Gastrocnemius medialis (tissue), 4 donors: ENCODE results near the gene CPSF3. TPM values are rescaled to one million over a fixed set of nuclear protein-coding genes. Genes with fewer than 3 reads are reported as not detected.

Experiments used
- ATAC-seq, 2 donors: fragments of 150-250 bp; one replicate each; pipeline ENCODE4 v1.9.1; 2016
- DNase-seq, 2 donors: peaks; one replicate each; pipeline ENCODE4 v3.0.0-alpha.2; 2019
- H3K27ac ChIP-seq, 4 donors: fragments of 200-600 bp; sonication (generic); 1 replicate in 1 of 4; 2 replicates in 3 of 4; pipeline ENCODE4 v1.5.1; 2016 to 2018; ENCODE audit warnings: mild to moderate bottlenecking in 2 of 4, moderate library complexity in 1 of 4
- H3K27me3 ChIP-seq, 3 donors: fragments of 200-600 bp; sonication (generic) in 2 of 3; 1 replicate in 1 of 3; 2 replicates in 2 of 3; pipeline versions ENCODE4 v1.5.1 to v1.6.0; 2016 to 2019; ENCODE audit warnings: mild to moderate bottlenecking in 1 of 3, moderate library complexity in 1 of 3
- H3K36me3 ChIP-seq, 2 donors: fragments of 200-600 bp; sonication (generic) in 1 of 2; one replicate each; pipeline ENCODE4 v1.5.1; 2017 to 2018
- H3K4me1 ChIP-seq, 2 donors: fragments of 200-600 bp; sonication (generic) in 1 of 2; one replicate each; pipeline ENCODE4 v1.5.1; 2016 to 2017; ENCODE audit warnings: mild to moderate bottlenecking in 2 of 2
- H3K4me3 ChIP-seq, 4 donors: fragments of 200-600 bp; sonication (generic) in 3 of 4; 1 replicate in 1 of 4; 2 replicates in 3 of 4; pipeline ENCODE4 v1.5.1; 2016 to 2019; ENCODE audit warnings: mild to moderate bottlenecking in 2 of 4
- H3K9me3 ChIP-seq, 3 donors: fragments of 200-600 bp; sonication (generic) in 2 of 3; 1 replicate in 1 of 3; 2 replicates in 2 of 3; pipeline ENCODE4 v1.5.1; 2016 to 2019
- CTCF ChIP-seq, 5 experiments: fragments of 450-650 bp in 3 of 5; fragments of 200-600 bp in 2 of 5; sonication (generic) in 2 of 5; IDR thresholded peaks in 4 of 5; conservative IDR thresholded peaks in 1 of 5; 1 replicate in 4 of 5; 2 replicates in 1 of 5; pipeline ENCODE4 v1.5.1; 2016 to 2019; ENCODE audit warnings: antibody characterized with exemption in 5 of 5, mild to moderate bottlenecking in 3 of 5, moderate library complexity in 3 of 5
- POLR2A ChIP-seq, 2 donors: fragments of 450-650 bp; IDR thresholded peaks; one replicate each; pipeline ENCODE4 v1.6.1; 2017; ENCODE audit warnings: antibody characterized with exemption in 2 of 2, mild to moderate bottlenecking in 2 of 2, moderate library complexity in 2 of 2
- in situ Hi-C, 4 donors: fragments of 200-750 bp; cut with MboI; loops; one replicate each; pipeline versions ENCODE4 v1.15.0 to v1.8.0; 2017; ENCODE audit warnings: low sequenced_read_pairs in 4 of 4
- intact Hi-C: fragments of 100-400 bp; cut with DNase I; formaldehyde crosslinking; loops from one replicate; pipeline ENCODE4 v1.15.1; 2023; ENCODE audit warnings: low total_unique reads
- total RNA-seq, 4 donors: library from RNA; depleted of rRNA; stranded (reverse); fragments of >200 nt; gene quantifications; one replicate each; pipeline versions ENCODE4 v1.1.0 to v1.2.3, GENCODE V29; 2016

CPSF3 gene
- total RNA-seq, result 10 to 100 TPM; 20.9 to 51.8 (median 24.1) TPM

DNA sequence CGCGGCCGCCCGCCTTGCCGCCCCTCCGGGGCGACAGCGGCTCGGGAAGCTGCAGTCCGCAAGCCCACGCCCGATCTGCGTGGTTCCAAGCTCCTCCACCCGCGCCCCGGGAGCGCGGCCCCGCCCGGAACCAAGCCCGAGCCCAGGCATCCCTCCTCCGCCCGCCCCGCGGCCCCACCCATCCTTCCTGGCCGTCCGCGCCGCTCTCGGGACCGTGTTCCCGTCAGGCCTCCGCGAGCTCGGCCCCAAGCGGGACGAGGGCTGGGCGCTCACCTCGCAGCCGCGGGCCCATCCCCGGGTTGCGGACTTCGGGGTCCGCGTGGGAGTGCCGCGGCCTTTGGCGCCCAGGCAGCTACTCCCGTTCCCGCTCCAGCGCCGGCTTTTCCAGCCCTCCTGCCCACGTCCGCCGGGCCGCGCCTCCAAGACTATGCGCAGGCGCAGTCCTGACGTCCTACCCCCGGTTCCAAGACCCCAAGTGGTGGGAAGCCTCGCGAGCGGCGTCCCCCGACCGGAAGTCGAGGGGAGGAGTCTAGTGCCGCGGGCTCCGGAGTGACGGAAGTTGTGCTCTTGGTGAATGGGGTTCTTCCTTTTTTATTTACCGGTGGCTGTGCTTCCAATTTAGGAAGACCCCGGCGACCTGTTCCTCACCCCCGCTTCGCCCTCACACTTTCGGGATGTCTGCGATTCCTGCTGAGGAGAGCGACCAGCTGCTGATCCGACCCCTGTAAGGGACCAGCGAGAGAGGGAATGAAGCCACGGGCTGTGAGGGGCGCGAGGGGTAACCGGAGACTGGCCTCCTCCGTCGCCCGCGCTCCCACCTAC lies at the start of gene CPSF3, which contains the start of gene ITGB1BP1:
TSS of gene CPSF3 (plus strand) at position 555 of the 822 bp plus-strand sequence. CDS start at position 675, 120 bp downstream.
TSS of gene ITGB1BP1 (minus strand) at position 429 of the 822 bp plus-strand sequence. CDS start 4,831 bp downstream, outside the sequence.
- ATAC-seq (peak; percentile 93 to 96), DNase-seq (peak; percentile 94 to 96)
- peak; percentile 55 to 60 for TF ChIP-seq POLR2A (IDR thresholded peaks at IDR 0.05)
- peak in 3 of 5 experiments; percentile 11 to 35 (median 27) for TF ChIP-seq CTCF (IDR thresholded peaks at IDR 0.05 in 4 of 5, conservative IDR thresholded peaks at IDR 0.05 in 1 of 5)
- Histone ChIP-seq H3K9me3 (no peaks in the 10 kb centered on the region), H3K4me3 (peak within 1 kb of the TSS; percentile 84 to 99 (median 98)), H3K36me3 (peaks cover 0 to under 1% of the 10 kb centered on the region in 2 donors), H3K4me1 (peaks cover 27 to 29% of the 10 kb centered on the region in 2 donors), H3K27ac (peak within 1 kb of the TSS; percentile 82 to 96 (median 91)), H3K27me3 (no peaks in the 10 kb centered on the region)
- intact Hi-C loops, result loop anchor here (1.0 to 10.0 kb wide), 7 partner anchors 51 to 621 kb away; partner anchors contain the start of genes ADAM17, ASAP2, IAH1 and KLF11
- in situ Hi-C loops, result loop anchor here in 1 of 4 donors (5.0 kb wide), 1 partner anchor 281 kb away; no protein-coding TSS in a partner anchor

- no peaks in the 10 kb centered on the region for H3K36me3 ChIP-seq
- in situ Hi-C loops (no loop called here), intact Hi-C loops (loop anchor here (5.0 kb wide), 1 partner anchor 232 kb away; no protein-coding TSS in a partner anchor)
- no peaks in the 10 kb centered on the region for H3K9me3 ChIP-seq
- peaks cover 3 to 6% of the 10 kb centered on the region in 2 donors for H3K4me1 ChIP-seq
- TF ChIP-seq CTCF (IDR thresholded peaks at IDR 0.05 in 4 of 5, conservative IDR thresholded peaks at IDR 0.05 in 1 of 5) (no peak), POLR2A (IDR thresholded peaks at IDR 0.05) (no peak)
- no peak overlapping the region for H3K27ac ChIP-seq
- ATAC-seq (no peak), DNase-seq (no peak)
- H3K4me3 ChIP-seq, result no peak overlapping the region
- no peaks in the 10 kb centered on the region for H3K27me3 ChIP-seq
These were observed 49.3 kb upstream of the CPSF3 start for GRCh38 chr2:9374071-9374730.

DNA sequence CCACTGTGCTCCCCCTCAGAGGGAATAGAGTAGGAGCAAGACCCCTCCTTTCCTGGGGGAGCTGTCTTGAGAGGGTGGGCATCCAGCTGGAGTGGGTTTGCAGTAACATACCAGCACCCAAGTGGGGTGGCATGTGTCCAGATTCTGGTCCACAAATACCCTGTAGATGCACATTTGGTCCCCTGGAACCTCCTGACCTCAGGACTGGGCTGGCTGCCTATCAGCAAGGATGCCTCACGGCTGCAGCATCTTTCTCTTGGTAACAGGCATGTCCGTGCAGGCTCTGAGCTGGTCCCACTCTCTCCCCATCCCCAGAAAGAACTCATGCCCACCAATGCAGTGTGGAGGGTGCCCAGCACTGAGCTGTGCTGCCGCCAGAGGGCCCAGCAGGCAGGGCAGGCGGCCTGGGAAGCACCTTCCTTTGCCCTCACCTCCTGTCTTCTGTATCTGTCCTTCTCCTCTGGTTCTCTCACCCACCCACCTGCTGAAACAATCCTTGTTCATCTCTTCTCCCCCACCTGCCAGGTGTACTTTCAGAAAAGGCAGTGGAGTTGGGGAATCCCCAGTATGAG lies 47.5 kb upstream of the CPSF3 start:
- peaks cover 3 to 8% of the 10 kb centered on the region in 2 donors for H3K4me1 ChIP-seq
- TF ChIP-seq POLR2A (IDR thresholded peaks at IDR 0.05), result no peak
- TF ChIP-seq CTCF (IDR thresholded peaks at IDR 0.05 in 4 of 5, conservative IDR thresholded peaks at IDR 0.05 in 1 of 5), result no peak
- H3K9me3 ChIP-seq, result no peaks in the 10 kb centered on the region
- intact Hi-C loops (no loop called here), in situ Hi-C loops (no loop called here)
- no peak for DNase-seq
- H3K36me3 ChIP-seq, result no peaks in the 10 kb centered on the region
- no peaks in the 10 kb centered on the region for H3K27me3 ChIP-seq
- no peak for ATAC-seq
- H3K27ac ChIP-seq, result no peak overlapping the region
- H3K4me3 ChIP-seq, result no peak overlapping the region

- H3K4me1 ChIP-seq, result peaks cover 3 to 8% of the 10 kb centered on the region in 2 donors
- no peak overlapping the region for H3K4me3 ChIP-seq
- in situ Hi-C loops, result no loop called here
- ATAC-seq, result no peak
- peak overlapping the region; percentile 47 to 72 (median 65) for H3K27ac ChIP-seq
- intact Hi-C loops, result no loop called here
- no peaks in the 10 kb centered on the region for H3K27me3 ChIP-seq
- TF ChIP-seq POLR2A (IDR thresholded peaks at IDR 0.05) (no peak), CTCF (IDR thresholded peaks at IDR 0.05 in 4 of 5, conservative IDR thresholded peaks at IDR 0.05 in 1 of 5) (no peak)
- no peaks in the 10 kb centered on the region for H3K9me3 ChIP-seq
- H3K36me3 ChIP-seq, result no peaks in the 10 kb centered on the region
- no peak for DNase-seq
These were observed 45.9 kb upstream of the CPSF3 start for GRCh38 chr2:9377461-9378097.
